ENCODE measurements around the gene OR52W1.

- TF ChIP-seq EZH2phosphoT487 (IDR thresholded peaks at IDR 0.05; ENCODE audit: borderline replicate concordance, low read length) (no peak), CTCF (IDR thresholded peaks at IDR 0.05; ENCODE audit: low read depth, low read length, poor library complexity, severe bottlenecking) (no peak)
Measured at GRCh38 chr11:6240781-6241180, 41.8 kb downstream of the OR52W1 start.
